ENCODE results near the gene NEUROD6. TPM values are rescaled to one million over a fixed set of nuclear protein-coding genes. Genes with fewer than 3 reads are reported as not detected.

Gene NEUROD6
- total RNA-seq (2022; extraction: Qiagen RNA extraction): not detected in 5 replicates

DNA sequence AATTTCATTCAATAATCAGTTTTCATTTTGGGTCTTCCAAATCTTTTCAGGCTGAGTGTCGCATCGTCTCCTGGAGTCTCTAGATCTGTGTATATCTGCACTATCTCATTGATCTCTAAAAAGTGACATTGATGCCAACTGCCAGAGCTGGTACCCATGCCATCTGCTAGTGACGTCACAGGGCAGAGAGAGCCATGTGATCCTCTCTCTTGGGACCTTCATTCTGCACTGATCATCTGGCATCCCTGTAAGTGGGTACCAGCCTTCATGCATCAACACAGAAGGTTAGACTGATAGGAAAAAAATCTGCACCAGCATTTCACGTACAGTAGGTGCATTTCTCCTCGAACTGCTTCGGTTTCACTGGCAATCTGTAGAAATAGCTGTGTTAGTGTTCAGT, at the start of gene NEUROD6:
TSS of gene NEUROD6 (minus strand) at position 124 of the 400 bp plus-strand sequence. CDS start 1,458 bp downstream, outside the sequence.

Other genes with a start within 250 kb of the NEUROD6 start
- not detected in 5 replicates for gene ITPRID1, start 173.4 kb upstream of the NEUROD6 start, total RNA-seq (2022; extraction: Qiagen RNA extraction)

All from A549 treated with CORT108297 at 1 μM for 4 hours (cell line).